HG03439 (cell line): ENCODE data around the gene SOX5.

Experiments used
- ATAC-seq: cut with Tn5 transposase; IDR thresholded peaks from one replicate; pipeline ENCODE4 v1.9.1; 2021; ENCODE audit warnings: mild to moderate bottlenecking, moderate library complexity; ENCODE audit not compliant: unreplicated experiment

Gene SOX5

GRCh38 chr12:23949348-23950209, at the start of gene SOX5:
TSS of gene SOX5 (minus strand) at chr12:23949670. CDS start at chr12:23949601, 69 bp downstream.
- ATAC-seq = no peak

DNA sequence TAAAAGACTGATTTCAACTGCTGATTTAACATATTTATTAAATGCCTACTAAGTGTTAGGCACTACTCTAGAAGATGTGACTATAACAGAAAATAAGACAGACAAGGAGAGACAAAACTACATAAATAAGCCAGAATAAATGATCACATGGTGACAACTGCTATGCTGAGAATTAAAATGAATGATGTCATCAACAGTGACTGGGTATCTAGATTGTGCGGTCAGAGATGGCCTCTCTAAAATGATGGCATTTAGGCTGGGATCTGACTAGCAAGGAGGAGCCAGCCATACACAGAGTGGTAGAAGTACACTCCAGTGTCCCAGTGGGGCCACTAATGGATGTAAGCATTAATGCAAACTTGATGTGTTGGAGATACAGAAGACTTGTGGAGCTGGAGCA, 37.6 kb upstream of the SOX5 start:
- ATAC-seq = no peak

DNA sequence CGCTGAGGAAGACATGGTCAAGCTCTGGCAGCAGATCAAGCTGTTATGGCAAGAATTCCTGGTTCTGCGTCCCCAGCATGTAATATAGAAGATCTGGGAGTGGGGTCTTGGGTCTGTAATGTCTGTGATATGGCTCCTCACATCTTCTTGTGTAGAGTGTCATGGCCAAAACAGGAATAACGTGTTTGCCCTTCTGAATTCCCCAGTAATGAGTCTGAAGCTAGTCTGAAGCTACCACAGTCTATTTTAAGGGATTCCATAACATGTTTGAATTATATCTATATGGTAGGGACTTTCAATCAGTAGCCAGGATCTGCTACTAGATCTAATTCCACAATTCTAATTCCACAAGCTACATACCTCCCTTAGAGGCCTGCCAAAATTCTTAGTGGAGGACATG, 31.4 kb upstream of the SOX5 start:
- ATAC-seq = no peak

- ATAC-seq = no peak
Measured at GRCh38 chr12:23964812-23965211, 15.3 kb upstream of the SOX5 start.

GRCh38 chr12:23959826-23960225, 10.4 kb upstream of the SOX5 start:
- no peak for ATAC-seq

DNA sequence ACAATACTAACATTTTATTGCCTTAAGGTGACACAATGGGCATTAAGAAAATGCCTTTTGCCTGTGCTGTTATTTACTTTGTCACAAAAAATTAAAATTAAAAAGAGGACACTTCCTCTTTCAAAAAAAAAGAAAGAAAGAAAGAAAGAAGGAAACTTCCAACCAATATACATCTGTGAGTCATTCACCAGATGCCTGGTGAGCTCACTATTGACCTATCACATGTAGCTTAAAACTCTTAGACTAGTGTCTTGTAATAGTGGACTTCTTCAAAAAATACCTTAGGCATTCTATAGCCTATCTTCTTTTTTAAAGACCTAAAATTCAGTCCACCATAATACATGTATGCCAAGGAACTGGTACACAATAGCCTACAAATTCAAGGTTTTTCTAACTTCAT, 4.9 kb upstream of the SOX5 start:
- no peak for ATAC-seq

GRCh38 chr12:23952071-23952470, 2.6 kb upstream of the SOX5 start:
- no peak for ATAC-seq

GRCh38 chr12:23950775-23951451, 1.4 kb upstream of the SOX5 start:
- no peak for ATAC-seq

DNA sequence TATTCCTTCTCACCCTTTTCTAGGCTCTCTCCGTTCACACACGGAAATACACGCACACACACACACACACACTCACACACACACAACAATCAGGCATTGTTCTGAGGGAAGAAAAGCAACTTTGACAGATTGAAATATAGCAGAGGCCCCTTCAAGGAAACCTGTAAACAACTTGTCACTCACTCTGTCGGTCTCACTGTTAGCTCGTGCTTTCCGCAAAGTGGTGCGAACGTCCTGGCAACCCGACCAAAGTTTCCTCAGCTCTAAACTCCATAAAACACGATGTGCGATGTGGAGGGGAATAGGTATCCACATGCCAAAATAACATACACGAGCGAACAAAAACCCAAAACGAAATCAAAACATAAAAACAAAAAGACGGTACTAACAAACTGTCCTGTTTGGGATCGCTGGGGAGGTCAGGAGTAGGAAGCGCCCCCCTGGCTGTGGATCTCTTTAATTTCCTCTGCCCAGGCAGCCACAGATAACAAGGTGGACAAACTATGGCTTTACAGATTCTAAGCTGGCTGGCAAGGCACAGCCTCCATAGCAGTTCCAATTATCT, 822 bp upstream of the SOX5 start:
- ATAC-seq = no peak

- ATAC-seq = no peak
Measured at GRCh38 chr12:23948291-23948690, 1.2 kb downstream of the SOX5 start.

DNA sequence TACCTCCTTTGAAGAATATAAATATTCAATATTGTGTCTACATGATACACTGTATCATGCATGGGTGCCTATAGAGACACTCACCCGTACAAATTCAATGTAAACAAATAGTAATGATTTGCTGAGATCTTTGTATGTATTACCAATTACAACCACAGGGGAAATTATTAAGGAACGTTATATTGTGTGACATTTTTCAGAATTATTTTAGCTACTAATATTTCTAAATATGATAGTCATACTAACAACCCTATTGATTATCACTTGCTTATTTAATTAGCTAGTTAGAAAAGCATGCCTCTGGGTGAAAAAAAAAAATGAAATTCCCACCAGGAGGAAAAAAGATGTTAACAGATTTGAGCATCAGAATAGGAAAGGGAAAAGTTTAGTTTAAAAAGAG, 2.1 kb downstream of the SOX5 start:
- no peak for ATAC-seq

GRCh38 chr12:23945249-23945648, 4.2 kb downstream of the SOX5 start:
- ATAC-seq = no peak

- no peak for ATAC-seq
Measured at GRCh38 chr12:23944067-23944466, 5.4 kb downstream of the SOX5 start.

GRCh38 chr12:23942841-23943240, 6.6 kb downstream of the SOX5 start:
- ATAC-seq = no peak

GRCh38 chr12:23941780-23942179, 7.7 kb downstream of the SOX5 start:
- ATAC-seq = no peak

GRCh38 chr12:23938422-23938821, 11.0 kb downstream of the SOX5 start:
- ATAC-seq = no peak

- ATAC-seq = no peak
Measured at GRCh38 chr12:23931176-23931575, 18.3 kb downstream of the SOX5 start.

DNA sequence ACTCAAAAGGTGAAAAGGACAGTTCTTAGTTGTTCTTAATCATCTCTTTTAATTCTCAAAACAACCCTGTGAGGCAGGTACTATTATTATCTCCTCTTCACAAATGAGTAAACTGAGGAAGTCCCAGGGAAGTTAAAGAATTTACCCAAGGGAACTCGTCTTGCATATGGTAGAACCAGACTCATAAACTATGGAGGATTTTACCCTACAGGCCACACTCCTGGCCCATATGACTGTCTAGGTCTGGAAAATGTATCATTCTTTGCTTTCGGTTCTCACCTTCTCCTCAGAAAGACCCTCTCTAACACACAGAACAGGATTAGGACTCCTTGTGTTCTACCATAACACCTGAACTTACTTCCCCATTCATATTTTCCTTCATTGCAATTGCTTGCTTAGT, 18.9 kb downstream of the SOX5 start:
- ATAC-seq = no peak

- ATAC-seq = no peak
Measured at GRCh38 chr12:23929906-23930305, 19.6 kb downstream of the SOX5 start.

- ATAC-seq = no peak
Measured at GRCh38 chr12:23927907-23928306, 21.6 kb downstream of the SOX5 start.

DNA sequence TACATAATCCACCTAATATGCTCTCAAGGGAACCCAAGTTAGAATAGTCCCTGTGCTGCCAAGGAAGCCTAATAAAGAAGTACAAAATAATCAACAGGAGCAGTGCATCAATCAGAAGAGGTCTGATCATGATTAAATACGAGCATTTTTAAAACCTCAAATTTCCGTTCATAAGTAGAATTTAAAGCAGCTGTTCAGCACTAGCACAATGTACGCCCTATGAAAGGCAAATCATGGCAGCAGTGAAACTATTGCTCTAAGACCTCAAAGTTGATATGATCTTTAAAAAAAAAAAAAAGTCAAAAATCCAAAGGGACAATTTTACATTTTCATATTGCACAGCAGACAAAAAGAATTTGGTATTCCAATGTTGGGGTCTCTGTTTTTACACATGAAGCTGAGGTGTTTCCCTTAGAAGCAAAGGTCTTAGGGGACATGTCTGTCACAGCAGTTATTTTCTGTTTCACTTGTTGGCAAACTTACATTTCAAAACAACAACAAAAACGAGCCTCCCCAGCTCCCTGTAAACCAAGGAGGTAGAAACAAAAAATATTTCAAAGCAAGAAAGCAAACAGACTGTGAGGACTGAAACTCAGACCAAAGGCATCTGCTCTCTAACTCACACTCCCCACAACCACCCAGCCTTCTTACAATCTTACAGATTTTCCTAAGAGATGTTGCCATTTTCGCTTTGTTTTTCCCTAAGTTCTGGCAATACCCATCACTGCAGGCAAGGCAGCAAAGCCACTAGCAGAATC, 28.2 kb downstream of the SOX5 start:
- no peak for ATAC-seq
